ENCODE results near the gene NANOS3. TPM values are rescaled to one million over a fixed set of nuclear protein-coding genes. Genes with fewer than 3 reads are reported as not detected.

NANOS3 gene
- total and polyA plus RNA-seq, 9 of the 15 experiments (the other 6 are each of a cell fraction or from before 2014, with no cell fraction given): not detected

GRCh38 chr19:13850910-13851733, 25.8 kb upstream of the NANOS3 start (continued):
- TF ChIP-seq MLLT1 (IDR thresholded peaks at IDR 0.05): no peak
- TF ChIP-seq SRSF9 (IDR thresholded peaks at IDR 0.05; ENCODE audit: borderline replicate concordance, low read depth, low read length): no peak
- no peak for TF ChIP-seq U2AF1 (optimal IDR thresholded peaks at IDR 0.05; ENCODE audit: low read depth, low read length)
- TF ChIP-seq MYBL2 (IDR thresholded peaks at IDR 0.05; ENCODE audit: low read depth): no peak
- TF ChIP-seq MYBL2 (CRISPR knock-in tag; IDR thresholded peaks at IDR 0.05; ENCODE audit: borderline replicate concordance): no peak
- 0 out of 2 replicates have a peak, but pooled peaks have one; percentile 9 for TF ChIP-seq ZBTB9 (CRISPR knock-in tag; IDR thresholded peaks at IDR 0.05)
- 0 out of 2 replicates have a peak, but pooled peaks have one; percentile 28 for TF ChIP-seq TOE1 (IDR thresholded peaks at IDR 0.05; ENCODE audit: borderline replicate concordance)
- TF ChIP-seq TOE1 (CRISPR knock-in tag; IDR thresholded peaks at IDR 0.05; ENCODE audit: borderline replicate concordance, low read depth): no peak
- no peak for TF ChIP-seq CBX8 (IDR thresholded peaks at IDR 0.05; ENCODE audit: borderline replicate concordance, extremely low read depth, low read depth, low read length, poor library complexity, severe bottlenecking)
- TF ChIP-seq MLX (CRISPR knock-in tag; conservative IDR thresholded peaks at IDR 0.05): no peak
- peak; percentile 48 for TF ChIP-seq ATF7 (IDR thresholded peaks at IDR 0.05)
- TF ChIP-seq TAF7 (tag; IDR thresholded peaks at IDR 0.05): no peak
- TF ChIP-seq PHTF2 (CRISPR knock-in tag; IDR thresholded peaks at IDR 0.05): no peak
- no peak for TF ChIP-seq FOXA1 (IDR thresholded peaks at IDR 0.05; ENCODE audit: borderline replicate concordance)
- no peak for TF ChIP-seq ZNF778 (CRISPR knock-in tag; IDR thresholded peaks at IDR 0.05)
- no peak for TF ChIP-seq GTF3C2 (IDR thresholded peaks at IDR 0.05; ENCODE audit: borderline replicate concordance, extremely low read depth, insufficient read length)
- no peak for TF ChIP-seq MCM7 (IDR thresholded peaks at IDR 0.05)
- TF ChIP-seq SRSF7 (optimal IDR thresholded peaks at IDR 0.05; ENCODE audit: low read depth, low read length): no peak
- no peak for TF ChIP-seq TCF7 (IDR thresholded peaks at IDR 0.05; ENCODE audit: borderline replicate concordance)
- no peak for TF ChIP-seq RHOXF2B (CRISPR knock-in tag; conservative IDR thresholded peaks at IDR 0.05)
- no peak for TF ChIP-seq ZNF589 (CRISPR knock-in tag; IDR thresholded peaks at IDR 0.05; ENCODE audit: low read depth)
